Left forelimb (tissue), 1 donor: Measurements from ENCODE around the gene C12orf76.
A peak's percentile ranks its signal among the peaks of the same experiment; 100 is the strongest.
"Not testable (repeated sequence)": the region's sequence is repeated elsewhere in the genome, so short reads cannot be mapped to it uniquely, and the experiment has no call there.

ENCODE experiments used
- DNase-seq: peaks from one replicate; pipeline ENCODE4 v3.0.0-alpha.2; 2018; ENCODE audit warnings: low spot score

C12orf76 gene

DNA sequence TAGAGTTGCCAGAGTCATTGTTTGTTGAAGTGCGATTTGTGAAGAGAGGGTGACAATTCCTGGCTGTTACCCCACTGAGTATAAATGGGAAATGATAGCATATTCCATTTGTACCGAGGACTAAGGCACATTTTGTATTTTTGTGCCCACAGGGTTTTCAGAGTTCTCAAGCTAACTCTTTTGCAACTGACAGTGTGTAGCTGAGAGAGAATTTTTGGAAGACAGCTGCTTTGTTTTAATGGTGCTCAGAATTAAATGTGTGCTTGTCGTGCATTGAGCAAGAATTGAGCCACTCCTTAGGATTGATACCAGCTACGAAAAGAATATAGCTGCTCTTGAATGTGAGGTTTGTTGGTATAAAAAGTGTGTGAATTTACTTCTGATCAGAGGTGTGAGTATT, 27.4 kb downstream of the C12orf76 start:
- DNase-seq = no peak

DNA sequence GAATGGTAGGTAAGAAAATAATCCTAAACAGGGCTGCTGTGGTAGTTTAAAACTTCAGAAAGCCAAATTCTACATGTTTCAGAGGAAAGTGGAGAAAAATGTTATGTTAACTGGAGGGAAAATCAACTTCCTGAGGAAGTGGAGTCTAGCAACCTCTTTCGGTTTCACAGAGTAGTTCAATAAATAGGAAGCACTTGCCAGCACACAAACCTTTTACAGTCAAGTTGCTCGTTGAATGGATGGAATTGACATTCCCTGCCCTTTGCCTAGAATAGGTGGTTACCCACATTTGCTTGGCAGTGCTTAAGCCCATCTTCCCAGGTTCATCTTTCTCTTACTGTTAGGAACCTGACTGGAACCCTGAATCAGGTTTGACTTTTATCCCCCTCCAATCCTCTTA, 33.2 kb downstream of the C12orf76 start:
- DNase-seq = no peak

DNA sequence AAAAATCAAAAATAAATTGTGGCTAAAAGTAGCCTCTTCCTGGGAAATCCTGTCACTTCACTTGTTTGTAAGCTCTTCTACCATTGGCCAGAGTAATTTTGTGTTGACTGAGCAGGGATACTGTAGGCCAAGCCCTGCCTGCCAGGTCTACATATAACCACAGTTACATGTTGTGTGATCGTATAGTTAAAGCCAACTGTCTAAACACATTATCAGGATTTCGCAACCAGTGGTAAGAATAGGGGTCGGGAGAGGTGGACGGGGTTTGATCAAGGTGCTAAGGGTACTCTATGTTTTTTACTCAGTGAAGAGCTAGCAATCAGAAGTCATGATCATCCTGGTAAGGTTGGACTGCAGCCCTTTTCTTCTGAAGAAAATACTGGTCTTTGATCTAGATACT, 35.7 kb downstream of the C12orf76 start:
- no peak for DNase-seq

DNA sequence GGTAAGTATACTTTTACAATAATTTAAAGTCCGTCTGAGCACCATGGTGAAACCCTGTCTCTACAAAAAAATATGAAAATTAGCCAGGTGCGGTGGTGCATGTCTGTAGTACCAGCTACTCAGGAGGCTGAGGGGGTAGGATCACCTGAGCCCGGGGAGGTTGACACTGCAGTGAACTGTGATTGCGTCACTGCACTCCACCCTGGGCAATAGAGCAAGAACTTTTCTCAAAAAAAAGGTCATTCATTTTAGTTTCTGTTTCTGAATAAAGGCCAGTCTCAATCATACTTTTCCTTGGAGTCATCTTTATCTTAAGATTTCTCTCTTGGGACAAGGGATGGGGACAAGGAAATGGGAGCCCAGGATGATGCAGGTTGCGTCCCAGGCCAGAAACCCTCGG, 36.2 kb downstream of the C12orf76 start:
- no peak for DNase-seq

DNA sequence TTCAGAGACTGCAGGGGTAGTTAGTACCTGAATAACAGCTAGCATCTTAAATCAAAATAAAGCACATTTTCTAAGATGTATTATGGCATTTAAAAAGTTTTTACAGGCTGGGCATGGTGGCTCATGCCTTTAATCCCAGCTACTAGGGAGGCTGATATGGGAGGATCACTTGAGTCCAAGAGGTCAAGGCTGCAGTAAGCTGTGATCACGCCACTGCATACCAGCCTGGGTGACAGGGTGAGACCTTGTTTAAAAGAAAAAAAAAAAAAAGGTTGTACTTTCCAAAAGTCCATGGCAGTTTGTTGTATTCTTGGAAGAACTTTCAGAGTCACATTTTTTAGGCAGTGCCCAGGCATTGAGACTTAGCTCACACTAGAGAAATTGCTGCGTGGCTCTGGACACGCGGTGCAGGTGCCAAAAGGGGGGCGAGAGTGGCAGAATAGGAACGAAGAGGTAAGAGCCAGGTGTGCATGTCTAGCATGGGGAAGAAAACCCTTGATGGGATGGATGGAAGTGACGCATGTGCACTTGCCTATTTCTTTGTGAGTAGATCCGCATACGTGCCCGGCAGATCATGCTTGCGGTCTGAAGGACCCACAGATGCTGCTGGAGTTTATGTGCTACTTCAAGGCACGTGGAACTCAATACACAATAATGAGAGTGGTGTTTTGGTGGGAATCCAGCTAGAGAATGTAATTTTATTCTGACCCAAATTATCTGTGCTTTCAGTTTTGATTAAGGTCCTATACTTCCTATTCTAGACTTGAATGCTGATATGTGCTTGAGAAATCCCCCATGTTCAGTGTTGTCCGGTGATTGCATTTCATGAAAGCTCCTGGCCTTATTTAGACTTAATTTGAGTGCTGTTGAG, 37.2 kb downstream of the C12orf76 start:
- no peak for DNase-seq

DNA sequence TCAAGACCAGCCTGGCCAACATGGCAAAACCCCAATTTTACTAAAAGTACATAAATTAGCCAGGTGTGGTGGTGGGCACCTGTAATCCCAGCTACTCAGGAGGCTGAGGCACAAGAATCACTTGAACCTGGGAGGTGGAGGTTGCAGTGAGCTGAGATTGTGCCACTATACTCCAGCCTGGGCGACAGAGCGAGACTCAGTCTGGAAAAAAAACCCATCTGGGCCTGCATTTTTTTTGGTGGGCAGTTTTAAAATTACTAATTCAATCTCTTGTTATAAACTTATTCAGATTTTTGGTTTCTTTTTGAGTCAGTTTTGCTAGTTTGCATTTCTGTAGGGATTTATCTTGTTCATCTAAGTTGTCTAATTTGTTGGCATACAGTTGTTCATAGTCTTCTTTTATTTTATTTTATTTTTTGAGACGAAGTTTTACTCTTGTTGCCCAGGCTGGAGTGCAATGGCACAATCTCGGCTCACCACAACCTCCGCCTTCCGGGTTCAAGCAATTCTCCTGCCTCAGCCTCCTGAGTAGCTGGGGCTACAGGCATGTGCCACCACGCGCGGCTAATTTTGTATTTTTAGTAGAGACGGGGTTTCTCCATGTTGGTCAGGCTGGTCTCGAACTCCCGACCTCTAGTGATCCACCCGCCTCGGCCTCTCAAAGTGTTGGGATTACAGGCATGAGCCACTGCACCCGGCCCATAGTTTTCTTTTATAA, 39.5 kb downstream of the C12orf76 start:
- not testable (repeated sequence) for DNase-seq

DNA sequence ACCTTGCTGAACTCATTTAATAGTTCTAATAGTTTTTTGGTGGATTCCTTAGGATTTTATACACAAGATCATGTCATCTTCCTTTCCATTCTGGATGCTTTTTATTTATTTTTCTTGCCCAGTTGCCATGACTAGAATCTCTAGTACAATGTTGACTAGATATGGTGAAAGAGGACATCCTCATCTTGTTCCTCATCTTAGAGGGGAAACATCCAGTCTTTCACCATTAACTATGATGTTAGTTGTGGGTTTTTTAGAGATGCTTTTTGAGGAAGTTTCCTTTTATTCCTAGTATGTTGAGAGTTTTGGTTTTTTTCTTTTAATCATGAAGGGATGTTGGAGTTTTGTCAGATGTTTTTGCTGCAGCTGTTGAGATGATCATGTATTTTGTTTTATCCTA, 40.4 kb downstream of the C12orf76 start:
- no peak for DNase-seq

DNA sequence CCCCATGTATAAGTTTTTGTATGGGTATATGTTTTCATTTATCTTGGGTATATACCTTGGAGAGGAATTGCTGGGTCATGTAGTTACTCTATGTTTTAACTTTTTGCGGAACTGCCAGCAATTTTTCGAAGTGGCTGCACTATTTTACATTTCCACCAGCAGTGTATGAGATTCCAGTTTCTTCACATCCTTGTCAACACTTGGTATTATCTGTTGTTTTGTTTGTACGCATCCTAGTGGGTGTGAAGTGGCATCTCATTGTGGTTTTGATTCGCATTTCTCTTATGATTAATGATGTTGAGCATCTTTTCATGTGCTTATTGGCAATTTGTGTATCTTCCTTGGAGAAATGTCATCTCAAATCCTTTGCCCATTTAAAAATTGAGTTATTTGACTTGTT, 42.2 kb downstream of the C12orf76 start:
- no peak for DNase-seq

DNA sequence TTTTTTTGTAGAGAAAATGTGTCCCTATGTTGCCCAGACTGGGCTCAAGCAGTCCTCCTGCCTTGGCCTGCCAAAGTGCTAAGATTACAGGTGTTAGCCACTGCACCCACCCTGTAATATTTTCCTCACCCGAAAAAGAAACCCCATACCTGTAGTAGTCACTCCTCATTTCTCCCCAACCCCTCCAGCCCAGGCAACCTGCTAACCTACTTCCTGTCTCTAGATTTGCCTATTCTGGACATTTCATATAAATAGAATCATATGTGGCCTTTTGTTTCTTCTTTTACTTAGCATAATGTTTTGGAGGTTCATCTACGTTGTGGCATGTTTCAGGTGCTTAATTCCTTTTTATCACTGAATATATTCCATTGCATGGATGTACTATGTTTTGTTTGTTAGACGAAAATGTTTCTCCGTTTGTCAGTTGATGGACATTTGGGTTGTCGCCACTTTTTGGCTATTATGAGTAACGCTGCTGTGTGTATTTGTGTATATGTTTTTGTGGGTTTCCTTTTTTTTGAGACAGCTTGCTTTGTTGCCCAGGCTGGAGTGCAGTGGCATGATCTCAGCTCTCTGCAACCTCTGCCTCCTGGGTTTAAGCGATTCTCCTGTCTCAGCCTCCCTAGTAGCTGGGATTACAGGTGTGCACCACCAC, 42.9 kb downstream of the C12orf76 start:
- no peak for DNase-seq

DNA sequence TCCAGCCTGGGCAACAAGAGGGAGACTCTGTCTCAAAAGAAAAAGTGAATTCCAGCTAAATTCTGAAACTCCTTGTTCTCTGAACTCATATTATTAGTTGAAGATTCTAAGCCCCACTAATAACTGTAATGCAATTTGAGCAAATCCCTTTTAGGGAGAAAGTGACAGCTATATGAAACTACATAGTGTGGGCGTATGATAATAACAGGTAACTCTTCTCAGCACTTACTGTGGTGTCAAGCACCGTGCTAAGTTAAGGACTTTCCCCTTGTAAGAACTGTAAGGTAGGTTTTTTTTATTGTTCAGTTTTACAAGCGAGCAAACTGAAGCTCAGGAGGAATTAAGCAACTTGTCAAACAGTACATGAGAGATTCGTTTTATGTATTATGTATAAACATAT, 43.7 kb downstream of the C12orf76 start:
- DNase-seq = no peak

DNA sequence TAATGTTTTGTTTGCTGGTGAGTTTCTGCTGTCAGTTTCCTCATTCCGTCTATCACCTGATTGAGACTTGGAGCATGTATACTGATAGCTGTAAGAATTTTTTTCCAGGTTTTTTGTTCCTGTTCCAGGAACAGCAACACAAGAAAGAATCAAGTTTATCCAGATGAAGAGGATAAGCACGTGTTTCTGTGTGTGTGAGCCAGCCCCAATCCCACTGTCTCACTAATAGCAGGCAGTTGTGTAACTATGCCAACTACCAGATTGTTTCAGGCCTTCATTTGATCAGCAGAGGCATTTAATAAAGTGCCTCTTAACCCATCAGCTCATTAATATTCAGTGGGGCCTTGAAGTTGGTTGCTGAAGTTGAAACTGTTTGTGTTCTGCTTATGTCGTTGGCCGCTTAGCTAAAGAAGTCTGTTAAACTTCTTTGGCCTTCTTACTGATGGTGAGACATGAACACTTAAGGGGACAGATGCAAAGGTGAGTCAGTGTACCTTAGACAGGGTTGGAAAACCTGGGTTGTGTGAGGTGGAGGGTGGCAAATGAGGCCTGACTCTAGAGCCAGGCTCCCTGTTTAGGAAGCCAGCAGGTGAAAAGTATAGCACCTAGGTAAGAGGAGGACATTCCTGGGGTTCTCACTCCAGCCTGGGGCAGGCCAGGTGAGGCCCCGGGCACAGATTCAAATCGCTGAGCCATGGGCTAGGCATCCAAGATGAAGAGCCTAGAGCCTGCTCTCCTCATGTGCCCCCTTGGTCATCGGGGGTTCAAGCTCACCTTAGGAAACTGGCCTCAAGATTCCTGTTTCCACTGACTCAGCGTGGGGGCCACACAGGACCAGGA, 45.4 kb downstream of the C12orf76 start:
- no peak for DNase-seq

DNA sequence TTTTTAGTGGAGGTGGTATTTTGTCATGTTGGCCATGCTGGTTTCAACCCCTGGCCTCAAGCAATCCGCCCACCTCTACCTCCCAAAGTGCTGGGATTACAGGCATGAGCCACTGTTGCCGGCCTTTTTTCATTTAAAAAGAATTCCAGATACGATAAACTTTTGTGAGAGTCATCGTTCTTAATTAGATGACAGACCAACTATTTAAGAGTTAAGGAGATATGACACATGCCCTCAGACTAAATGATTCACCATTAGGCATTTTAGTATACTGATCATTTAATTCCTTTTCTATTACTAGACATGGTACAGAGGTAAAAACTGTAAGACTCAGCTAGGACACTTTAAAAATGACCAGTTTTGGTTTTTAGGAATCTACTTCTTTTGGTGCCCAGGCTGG, 46.7 kb downstream of the C12orf76 start:
- no peak for DNase-seq

DNA sequence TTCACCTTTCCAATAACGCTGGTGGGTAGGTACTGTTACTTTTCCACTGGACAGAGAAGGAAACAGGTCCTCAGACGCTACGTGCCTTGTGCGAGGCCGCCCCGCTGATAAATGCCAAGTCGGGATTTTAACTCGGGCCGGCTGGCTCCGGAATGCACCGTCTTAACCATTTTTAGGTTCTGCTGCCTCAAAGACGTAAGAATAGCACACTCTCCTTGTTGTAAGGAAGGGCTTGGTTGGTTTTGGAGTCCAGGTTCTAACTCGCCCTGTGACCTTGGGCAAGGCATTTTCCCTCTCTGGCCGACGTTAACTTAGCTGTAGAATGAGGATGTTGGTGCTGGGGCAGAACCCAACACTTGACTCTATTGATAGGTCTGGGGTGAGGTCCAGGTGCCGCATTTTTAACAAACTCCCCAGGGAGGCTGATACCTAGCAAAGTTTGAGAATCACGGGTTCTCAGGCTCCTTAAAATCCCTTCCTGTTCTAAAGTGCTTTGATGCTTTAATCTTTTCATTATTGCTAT, 48.3 kb downstream of the C12orf76 start:
- no peak for DNase-seq

DNA sequence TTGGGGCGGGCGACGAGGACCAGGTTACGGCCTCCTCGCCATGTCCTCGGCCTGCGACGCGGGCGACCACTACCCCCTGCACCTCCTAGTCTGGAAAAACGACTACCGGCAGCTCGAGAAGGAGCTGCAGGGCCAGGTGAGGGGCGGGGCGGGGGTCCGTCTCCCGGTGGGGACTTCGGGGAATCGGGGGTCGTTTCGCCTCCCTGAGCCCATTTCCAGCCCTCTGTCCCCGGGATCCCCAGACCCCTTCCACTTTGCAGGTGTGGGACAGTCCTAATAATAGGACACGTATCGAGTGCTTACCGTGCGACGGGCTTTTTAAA, 48.7 kb downstream of the C12orf76 start:
- no peak for DNase-seq

DNA sequence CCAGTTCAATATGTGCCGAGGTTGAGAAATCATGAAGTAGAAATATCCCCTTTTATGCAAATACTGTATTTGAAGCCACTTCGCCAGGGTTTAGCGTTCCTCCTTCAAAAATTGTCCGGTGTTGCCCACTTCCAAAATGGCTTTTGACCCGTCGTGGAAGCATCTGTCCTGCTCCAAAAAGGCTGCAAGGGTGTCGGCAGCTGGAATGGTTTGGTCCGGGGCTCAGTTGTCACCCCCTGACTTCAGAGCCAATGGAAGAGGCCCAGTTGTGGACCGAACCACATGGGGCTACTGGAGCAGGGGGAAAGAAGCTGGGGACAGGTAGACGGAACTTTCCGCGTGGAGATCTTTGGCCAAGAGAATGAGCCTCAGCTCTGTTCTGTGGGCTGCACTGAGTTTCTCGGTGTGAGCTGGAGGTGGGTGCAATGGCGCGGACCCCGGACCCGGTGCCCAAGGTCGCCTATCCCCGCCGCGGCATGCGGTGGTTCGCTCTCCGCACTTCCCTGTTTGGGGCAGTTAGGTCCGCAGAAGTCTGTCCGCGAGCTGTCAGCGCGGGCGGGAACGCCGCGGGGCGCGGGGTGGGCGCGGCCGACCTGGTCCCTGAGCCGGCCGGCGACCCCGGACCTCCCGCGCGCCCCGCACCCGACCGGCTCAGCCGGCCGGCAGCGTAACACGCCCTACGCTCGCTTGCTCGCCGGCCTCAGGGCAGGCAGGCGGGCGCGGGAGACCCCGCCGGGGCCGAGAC, 49.2 kb downstream of the C12orf76 start, which contains the start of gene ANKRD13A:
Gene ANKRD13A, plus strand, starts transcription at position 527 of the 745 bp plus-strand sequence. CDS start 259 bp downstream, outside the sequence.
- DNase-seq = peak; percentile 92

DNA sequence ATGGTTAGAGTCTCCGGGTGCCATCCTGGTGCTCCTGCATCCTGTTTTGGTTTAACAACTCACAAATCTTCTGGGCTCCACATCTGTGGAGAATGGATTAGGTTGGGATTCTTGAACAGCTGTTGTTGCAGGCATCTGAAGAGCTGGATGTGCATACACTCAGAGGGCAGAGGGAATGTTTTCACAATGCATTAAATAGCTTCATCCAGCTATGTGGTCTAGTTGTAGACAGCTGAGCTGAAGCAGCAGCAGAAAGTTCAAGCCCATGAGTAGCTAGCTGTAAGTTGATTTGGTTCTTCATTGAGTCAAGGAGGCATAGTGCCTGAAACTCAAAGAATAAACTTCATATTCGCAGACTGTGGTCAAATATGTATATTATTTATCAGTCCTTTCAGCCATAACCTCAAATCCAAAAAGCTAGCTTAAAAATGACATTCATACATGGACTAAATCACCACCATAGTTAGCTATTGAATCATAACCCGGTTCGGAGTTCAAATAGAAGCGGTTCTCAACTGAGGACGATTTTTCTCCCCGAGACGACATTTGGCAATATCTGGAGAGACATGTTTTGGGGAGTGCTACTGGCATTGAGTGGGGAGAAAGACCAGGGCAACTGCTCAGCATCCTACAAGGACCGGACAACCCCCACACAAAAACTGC, 50.0 kb downstream of the C12orf76 start:
- no peak for DNase-seq

DNA sequence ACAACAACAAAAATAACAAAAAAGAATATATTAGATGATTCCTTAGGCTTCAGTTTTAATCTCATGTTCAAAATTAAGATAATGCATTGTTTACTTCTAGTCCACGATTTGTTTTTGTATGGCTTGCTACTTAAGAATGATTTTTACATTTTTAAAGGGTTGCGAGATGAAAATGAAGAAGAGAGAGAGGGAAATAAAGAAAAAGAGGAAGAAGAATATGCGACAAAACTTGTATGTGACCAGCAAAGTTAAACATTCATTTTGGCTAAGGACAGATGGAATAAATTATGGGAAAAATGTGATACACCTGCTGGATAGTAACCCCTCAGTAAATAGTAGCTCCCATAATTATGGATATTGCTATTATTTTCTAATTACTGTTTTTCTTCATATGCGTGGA, 50.9 kb downstream of the C12orf76 start:
- no peak for DNase-seq

DNA sequence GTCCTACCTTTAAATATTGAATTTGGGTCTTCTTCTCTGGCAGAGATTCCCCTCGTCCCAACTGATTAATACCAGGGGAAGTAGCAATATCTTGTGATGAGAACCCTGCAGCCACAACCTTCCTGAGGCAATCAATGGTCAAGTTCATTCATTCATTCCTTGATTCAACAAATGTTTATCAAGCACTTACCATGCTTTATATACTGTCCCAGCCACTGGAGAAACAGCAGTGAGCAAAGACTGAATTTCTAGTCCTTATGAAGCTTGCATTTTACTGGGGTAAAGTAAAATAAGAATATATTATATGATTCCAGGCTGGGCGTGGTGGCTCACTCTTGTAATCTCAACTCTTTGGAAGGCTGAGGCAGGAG, 51.9 kb downstream of the C12orf76 start:
- no peak for DNase-seq

DNA sequence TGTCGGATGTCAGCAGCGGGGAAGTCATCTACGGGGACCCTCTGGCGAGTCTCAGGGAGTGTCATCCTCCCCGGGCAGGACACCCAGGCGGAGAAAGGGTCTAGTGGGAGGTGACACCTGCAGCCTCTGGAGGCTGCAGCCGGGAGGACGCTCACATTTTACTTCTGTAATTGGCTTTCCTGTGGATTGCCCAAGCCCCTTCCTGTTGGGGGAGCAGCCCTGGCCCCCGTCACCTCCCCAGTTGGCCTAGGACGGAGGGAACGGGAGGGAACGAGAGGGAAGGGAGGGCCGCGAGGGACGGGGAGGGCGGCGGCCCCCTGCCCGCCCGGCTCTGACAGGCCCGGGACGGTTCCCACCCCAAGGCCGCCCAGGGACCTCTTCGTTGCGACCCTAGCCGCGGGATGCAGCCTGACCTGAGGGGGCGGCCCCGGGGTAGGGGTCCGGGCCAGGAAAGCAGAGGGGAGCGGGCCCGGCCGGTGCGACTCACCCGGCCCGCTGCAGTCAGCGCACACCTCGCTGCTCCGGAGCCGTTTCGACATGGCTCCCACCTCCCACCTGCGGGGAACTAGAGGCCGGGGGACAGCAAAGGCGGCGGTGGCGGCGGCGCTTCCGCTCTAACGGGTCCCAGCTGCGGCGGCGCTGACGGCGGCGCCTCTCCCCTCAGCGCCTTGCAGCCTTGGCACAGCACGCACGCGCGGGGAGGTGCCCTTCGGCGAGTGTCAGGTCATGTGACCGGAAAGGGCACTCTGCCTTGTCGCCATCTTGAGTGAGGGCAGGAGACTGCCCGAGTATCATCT, 52.4 kb downstream of the C12orf76 start, which contains the start of gene GIT2:
Gene GIT2, minus strand, starts transcription at position 683 of the 797 bp plus-strand sequence. Its CDS starts 144 bp downstream, at position 539.
- DNase-seq = peak; percentile 91

DNA sequence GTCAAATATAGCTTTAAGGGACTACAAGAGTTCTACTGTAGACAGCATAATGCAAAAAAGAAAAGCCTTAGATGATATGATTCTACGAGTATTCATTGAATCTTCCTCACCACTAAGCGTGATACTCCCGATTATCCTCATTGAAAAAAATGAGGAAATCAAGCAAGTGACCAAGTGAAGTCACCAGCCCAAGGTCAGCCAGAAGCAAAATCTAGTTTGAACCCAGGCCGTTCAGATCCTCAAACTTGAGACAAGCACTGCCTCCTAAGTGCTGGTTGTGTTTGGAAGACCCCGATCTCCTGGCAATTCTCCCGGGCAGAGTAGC, 53.0 kb downstream of the C12orf76 start:
- DNase-seq = no peak
